ENCODE data around the gene ZMIZ1.

Gene ZMIZ1

DNA sequence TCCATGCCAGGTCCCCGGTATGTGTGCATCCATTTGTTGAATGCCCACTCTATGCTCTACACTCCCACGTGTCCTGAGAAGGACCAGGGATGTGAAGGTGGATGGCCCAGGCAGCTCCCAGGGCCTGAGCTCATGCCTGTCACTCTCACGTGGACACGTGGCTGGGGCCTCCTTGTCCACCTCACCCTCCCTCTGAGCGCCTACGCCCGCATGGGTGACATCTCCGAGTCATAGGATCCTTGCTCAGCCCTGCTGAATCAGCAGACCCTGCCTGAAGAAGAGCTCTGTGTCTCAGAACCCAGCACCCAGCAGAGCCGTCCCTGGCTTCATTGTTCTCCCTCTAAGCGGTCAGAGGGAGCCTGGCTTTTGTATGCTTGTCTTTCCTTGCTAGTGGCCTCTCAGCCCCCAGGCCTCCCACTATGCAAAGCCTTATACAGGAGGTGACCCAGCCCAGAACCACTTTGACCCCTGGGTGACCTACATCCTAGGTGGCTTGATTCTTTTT is 170.6 kb downstream of the ZMIZ1 start:
- TF ChIP-seq, protein P1, sequence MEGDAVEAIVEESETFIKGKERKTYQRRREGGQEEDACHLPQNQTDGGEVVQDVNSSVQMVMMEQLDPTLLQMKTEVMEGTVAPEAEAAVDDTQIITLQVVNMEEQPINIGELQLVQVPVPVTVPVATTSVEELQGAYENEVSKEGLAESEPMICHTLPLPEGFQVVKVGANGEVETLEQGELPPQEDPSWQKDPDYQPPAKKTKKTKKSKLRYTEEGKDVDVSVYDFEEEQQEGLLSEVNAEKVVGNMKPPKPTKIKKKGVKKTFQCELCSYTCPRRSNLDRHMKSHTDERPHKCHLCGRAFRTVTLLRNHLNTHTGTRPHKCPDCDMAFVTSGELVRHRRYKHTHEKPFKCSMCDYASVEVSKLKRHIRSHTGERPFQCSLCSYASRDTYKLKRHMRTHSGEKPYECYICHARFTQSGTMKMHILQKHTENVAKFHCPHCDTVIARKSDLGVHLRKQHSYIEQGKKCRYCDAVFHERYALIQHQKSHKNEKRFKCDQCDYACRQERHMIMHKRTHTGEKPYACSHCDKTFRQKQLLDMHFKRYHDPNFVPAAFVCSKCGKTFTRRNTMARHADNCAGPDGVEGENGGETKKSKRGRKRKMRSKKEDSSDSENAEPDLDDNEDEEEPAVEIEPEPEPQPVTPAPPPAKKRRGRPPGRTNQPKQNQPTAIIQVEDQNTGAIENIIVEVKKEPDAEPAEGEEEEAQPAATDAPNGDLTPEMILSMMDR (IDR thresholded peaks at IDR 0.05; ENCODE audit: extremely low read depth, missing control alignments): no peak
- DNase-seq (ENCODE audit: low spot score): no peak

DNA sequence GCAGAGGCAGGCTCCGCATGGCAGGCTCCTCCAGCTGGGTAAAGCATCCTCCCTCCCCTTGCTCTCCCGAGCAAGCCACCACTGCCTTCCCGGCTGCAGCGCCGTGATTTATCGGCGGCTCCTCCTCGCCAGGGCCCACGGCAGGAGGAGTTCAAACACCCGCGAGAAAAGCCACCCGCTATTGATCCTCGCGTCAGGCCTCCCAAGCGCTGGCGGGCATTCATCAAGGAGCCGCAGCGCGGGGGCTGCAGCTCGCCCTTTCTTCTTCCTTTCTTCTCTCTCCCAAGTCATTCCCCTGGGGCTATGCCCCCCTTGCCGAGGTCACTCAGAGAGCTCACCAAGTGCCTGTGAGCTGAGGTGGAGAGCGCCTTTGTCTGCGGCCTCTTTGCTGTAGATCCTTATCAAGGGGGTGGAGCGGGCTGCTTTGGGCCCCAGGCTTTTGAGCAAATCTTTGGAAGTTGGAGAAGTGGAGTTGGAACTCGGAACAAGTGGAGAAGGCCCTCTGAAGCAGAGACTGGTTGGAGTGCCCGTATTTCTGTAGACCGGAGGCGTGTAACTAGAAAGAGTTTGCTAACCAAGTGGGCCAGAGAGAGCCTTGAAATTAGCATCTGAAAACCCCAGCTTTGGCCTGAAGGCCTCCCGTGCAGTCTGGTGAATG is 171.3 kb downstream of the ZMIZ1 start:
- DNase-seq (ENCODE audit: low spot score): no peak
- TF ChIP-seq, protein P1 (IDR thresholded peaks at IDR 0.05; ENCODE audit: extremely low read depth, missing control alignments): no peak

DNA sequence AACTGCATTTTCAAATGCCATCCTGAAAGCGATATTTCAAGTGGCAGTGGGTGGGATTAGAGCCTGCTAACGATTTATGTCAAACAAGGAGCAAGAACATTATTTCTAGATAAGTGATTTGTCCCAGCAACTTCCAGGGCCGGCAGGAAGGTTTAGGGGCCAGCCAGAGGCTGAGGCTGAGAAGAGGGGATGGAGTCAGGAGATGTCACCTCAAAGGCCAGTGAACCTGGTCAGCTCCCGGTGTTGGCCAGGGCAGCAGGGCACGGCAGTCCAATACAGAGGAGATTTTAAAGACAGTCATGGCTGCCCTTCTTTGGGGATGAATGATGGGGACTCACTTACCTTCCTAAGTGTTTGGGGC is 172.8 kb downstream of the ZMIZ1 start:
- no peak for DNase-seq (ENCODE audit: low spot score)
- TF ChIP-seq, protein P1 (IDR thresholded peaks at IDR 0.05; ENCODE audit: extremely low read depth, missing control alignments): no peak

DNA sequence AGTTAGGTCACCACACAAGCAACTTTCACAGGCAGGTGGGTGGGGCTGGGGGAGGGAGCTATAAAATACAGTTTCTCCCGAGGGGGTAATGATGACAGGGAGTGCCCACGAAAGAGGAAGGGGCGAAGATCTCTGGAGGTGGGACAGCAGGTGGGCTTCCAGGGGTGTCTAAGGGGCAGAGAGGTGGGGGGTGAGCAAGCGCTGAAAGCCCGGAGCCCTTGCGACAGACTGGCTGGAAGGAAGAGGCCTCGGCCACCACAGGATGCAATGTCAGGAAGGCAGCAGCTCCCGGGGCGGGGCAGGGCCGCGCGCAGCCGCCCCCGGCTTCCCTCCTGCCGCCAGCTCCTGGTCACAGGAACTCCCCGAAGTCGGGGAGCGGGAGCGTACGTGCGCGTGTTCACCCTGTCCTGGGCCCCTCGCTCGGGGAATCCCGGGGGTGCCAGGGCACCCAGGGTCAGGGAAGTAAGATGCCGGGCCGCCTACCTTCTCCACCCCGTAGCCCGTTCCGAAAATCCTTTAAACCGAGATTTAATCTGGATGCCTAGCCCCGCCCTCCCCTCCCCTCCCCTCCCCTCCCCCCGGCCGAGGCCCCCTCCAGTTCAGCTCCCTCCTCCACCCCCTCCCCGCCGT is 173.3 kb downstream of the ZMIZ1 start:
- DNase-seq (ENCODE audit: low spot score): peak; percentile 86
- TF ChIP-seq, protein P1 (IDR thresholded peaks at IDR 0.05; ENCODE audit: extremely low read depth, missing control alignments): no peak

DNA sequence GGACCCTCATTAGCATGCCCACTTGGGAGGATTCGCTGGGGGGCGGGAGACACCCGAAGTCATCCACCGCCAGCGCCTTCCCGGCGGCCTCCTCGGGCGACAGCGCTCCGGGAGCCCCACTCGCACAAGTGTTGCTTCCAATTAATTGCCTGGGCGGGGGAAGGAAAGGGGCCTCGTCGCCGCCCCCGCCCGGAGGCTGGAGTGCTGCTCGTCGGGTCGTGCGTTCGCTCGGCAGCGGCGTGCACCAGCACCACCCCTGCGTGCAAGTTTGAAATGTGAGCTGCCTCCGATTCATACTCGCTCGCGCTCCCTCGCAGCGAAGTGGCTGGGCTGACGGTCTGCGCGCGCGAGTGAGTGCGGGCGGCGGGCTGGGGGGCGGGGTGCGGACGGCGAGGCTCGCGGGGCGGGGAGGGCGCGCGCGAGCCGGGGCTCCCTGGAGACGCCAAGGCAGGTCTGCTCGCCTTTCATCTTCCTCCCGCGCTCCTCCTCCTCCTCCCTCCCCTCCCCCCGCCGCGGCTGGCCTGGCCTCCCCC is 173.9 kb downstream of the ZMIZ1 start:
- TF ChIP-seq, protein P1 (IDR thresholded peaks at IDR 0.05; ENCODE audit: extremely low read depth, missing control alignments): no peak
- peak; percentile 88 for DNase-seq (ENCODE audit: low spot score)

DNA sequence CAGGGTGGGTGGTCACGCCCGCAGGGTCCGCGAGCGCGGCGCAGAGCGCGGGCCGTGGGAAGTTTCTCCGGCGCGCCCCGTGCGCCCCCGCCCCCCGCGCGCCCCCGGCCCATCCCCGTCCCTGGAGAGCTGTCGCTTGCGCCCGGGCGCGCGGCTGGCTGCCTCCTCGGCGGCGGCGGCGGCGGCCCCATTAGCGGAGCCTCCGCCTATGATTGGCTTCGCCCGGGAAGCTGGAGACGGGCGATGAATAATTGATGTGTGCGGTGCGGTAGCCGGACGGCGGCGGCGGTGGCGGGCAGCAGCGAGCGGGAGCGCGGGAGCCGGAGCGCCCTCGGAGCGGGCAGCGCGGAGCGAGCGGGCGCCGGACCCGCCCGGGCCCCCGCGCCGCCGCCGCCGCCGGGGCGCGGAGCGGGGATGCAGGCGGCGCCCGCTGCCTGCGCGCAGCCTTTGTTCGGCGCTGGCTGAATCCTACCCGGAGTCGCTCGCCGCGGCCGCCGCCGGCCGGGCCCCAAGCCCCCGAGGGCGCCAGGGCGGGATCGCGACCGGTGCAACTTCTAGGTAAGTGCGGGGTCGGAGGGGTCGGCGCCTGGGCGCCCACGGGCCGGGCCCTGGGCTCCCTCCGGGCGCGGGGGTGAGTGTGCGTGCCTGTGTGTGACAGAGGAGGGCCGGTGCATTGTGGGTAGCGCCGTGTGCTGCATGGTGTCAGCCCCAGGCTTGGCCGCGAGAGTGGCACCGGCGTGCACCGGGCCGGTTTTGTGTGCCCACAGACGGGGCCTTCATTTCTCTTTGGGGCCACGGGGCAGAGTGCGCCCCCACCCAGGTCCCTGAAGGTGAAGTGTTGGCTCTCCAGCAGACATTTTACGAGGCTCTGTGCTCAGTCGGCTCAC is 174.7 kb downstream of the ZMIZ1 start:
- DNase-seq (ENCODE audit: low spot score): peak; percentile 87
- TF ChIP-seq, protein P1 (IDR thresholded peaks at IDR 0.05; ENCODE audit: extremely low read depth, missing control alignments): no peak
